ENCODE data around the gene CWC22.

CWC22 gene

GRCh38 chr2:180048251-180048650 is 41.2 kb upstream of the CWC22 start:
- Histone ChIP-seq H3K27me3 (ENCODE audit: control insufficient read depth in 3 of 3, insufficient read depth in 3 of 3, low read depth in 1 of 3, low read length in 3 of 3) (no peaks in the 10 kb centered on the region), H3K9me3 (replicated peaks in 1 of 2; ENCODE audit: control insufficient read depth in 2 of 2, insufficient read depth in 1 of 2, low read depth in 1 of 2, low read length in 2 of 2) (no peaks in the 10 kb centered on the region), H3K4me2 (ENCODE audit: insufficient read depth, low read length, poor library complexity, severe bottlenecking) (no peak overlapping the region), H3K4ac (ENCODE audit: low read length) (no peak overlapping the region), H3K14ac (ENCODE audit: low read length) (no peak overlapping the region), H4K91ac (ENCODE audit: low read depth, low read length, poor library complexity) (no peak overlapping the region), H2AFZ (ENCODE audit: low read length) (no peak overlapping the region), H3K9ac (ENCODE audit: low read depth, low read length, poor library complexity) (no peak overlapping the region), H2AK5ac (ENCODE audit: low read depth, low read length) (no peak overlapping the region), H2BK5ac (ENCODE audit: low read length) (no peak overlapping the region), H3K23ac (ENCODE audit: low read depth, low read length, poor library complexity) (no peak overlapping the region), H3K79me1 (ENCODE audit: low read depth, low read length) (no peaks in the 10 kb centered on the region), H2BK12ac (ENCODE audit: low read length) (no peak overlapping the region), H3K27ac (replicated peaks; ENCODE audit: low read length) (no peak overlapping the region), H4K8ac (ENCODE audit: low read depth, low read length) (no peak overlapping the region), H3K36me3 (replicated peaks in 1 of 2; ENCODE audit: control insufficient read depth in 2 of 2, insufficient read depth in 2 of 2, low read length in 2 of 2) (no peaks in the 10 kb centered on the region), H3K4me3 (ENCODE audit: low read length in 2 of 2) (no peak overlapping the region), H2BK120ac (ENCODE audit: low read depth, low read length) (no peak overlapping the region), H2BK15ac (ENCODE audit: low read length) (no peak overlapping the region), H3K4me1 (ENCODE audit: control insufficient read depth in 2 of 2, insufficient read depth in 1 of 2, low read depth in 1 of 2, low read length in 2 of 2) (no peaks in the 10 kb centered on the region), H3K18ac (ENCODE audit: low read length) (no peak overlapping the region)
- WGBS, 2 donors (ENCODE audit: extremely low coverage in 2 of 2, insufficient read length in 2 of 2, insufficient replicate concordance in 1 of 2): no CpG with 5 or more reads among the region's 1 CpG
- DNase-seq (ENCODE audit: low spot score): no peak

GRCh38 chr2:180046776-180047175 is 39.7 kb upstream of the CWC22 start:
- Histone ChIP-seq H3K4ac (ENCODE audit: low read length) (no peak overlapping the region), H3K23ac (ENCODE audit: low read depth, low read length, poor library complexity) (no peak overlapping the region), H2BK15ac (ENCODE audit: low read length) (no peak overlapping the region), H3K18ac (ENCODE audit: low read length) (no peak overlapping the region), H2AK5ac (ENCODE audit: low read depth, low read length) (no peak overlapping the region), H4K8ac (ENCODE audit: low read depth, low read length) (no peak overlapping the region), H3K27ac (replicated peaks; ENCODE audit: low read length) (no peak overlapping the region), H3K9ac (ENCODE audit: low read depth, low read length, poor library complexity) (no peak overlapping the region), H2AFZ (ENCODE audit: low read length) (no peak overlapping the region), H4K91ac (ENCODE audit: low read depth, low read length, poor library complexity) (no peak overlapping the region), H3K79me1 (ENCODE audit: low read depth, low read length) (no peaks in the 10 kb centered on the region), H2BK12ac (ENCODE audit: low read length) (no peak overlapping the region), H2BK5ac (ENCODE audit: low read length) (no peak overlapping the region), H3K4me1 (ENCODE audit: control insufficient read depth in 2 of 2, insufficient read depth in 1 of 2, low read depth in 1 of 2, low read length in 2 of 2) (no peaks in the 10 kb centered on the region), H3K14ac (ENCODE audit: low read length) (no peak overlapping the region), H3K4me3 (ENCODE audit: low read length in 2 of 2) (no peak overlapping the region), H2BK120ac (ENCODE audit: low read depth, low read length) (no peak overlapping the region), H3K27me3 (ENCODE audit: control insufficient read depth in 3 of 3, insufficient read depth in 3 of 3, low read depth in 1 of 3, low read length in 3 of 3) (no peaks in the 10 kb centered on the region), H3K9me3 (replicated peaks in 1 of 2; ENCODE audit: control insufficient read depth in 2 of 2, insufficient read depth in 1 of 2, low read depth in 1 of 2, low read length in 2 of 2) (peaks cover 0 to 1% of the 10 kb centered on the region in 2 donors), H3K4me2 (ENCODE audit: insufficient read depth, low read length, poor library complexity, severe bottlenecking) (no peak overlapping the region), H3K36me3 (replicated peaks in 1 of 2; ENCODE audit: control insufficient read depth in 2 of 2, insufficient read depth in 2 of 2, low read length in 2 of 2) (no peaks in the 10 kb centered on the region)
- DNase-seq (ENCODE audit: low spot score): no peak

- Histone ChIP-seq H3K18ac (ENCODE audit: low read length) (no peak overlapping the region), H3K23ac (ENCODE audit: low read depth, low read length, poor library complexity) (no peak overlapping the region), H2BK5ac (ENCODE audit: low read length) (no peak overlapping the region), H3K79me1 (ENCODE audit: low read depth, low read length) (no peaks in the 10 kb centered on the region), H2BK12ac (ENCODE audit: low read length) (no peak overlapping the region), H3K4me1 (ENCODE audit: control insufficient read depth in 2 of 2, insufficient read depth in 1 of 2, low read depth in 1 of 2, low read length in 2 of 2) (no peaks in the 10 kb centered on the region), H2AK5ac (ENCODE audit: low read depth, low read length) (no peak overlapping the region), H3K4ac (ENCODE audit: low read length) (no peak overlapping the region), H3K36me3 (replicated peaks in 1 of 2; ENCODE audit: control insufficient read depth in 2 of 2, insufficient read depth in 2 of 2, low read length in 2 of 2) (no peaks in the 10 kb centered on the region), H2BK120ac (ENCODE audit: low read depth, low read length) (no peak overlapping the region), H3K4me3 (ENCODE audit: low read length in 2 of 2) (no peak overlapping the region), H3K27ac (replicated peaks; ENCODE audit: low read length) (no peak overlapping the region), H3K9ac (ENCODE audit: low read depth, low read length, poor library complexity) (no peak overlapping the region), H4K91ac (ENCODE audit: low read depth, low read length, poor library complexity) (no peak overlapping the region), H3K4me2 (ENCODE audit: insufficient read depth, low read length, poor library complexity, severe bottlenecking) (no peak overlapping the region), H3K27me3 (ENCODE audit: control insufficient read depth in 3 of 3, insufficient read depth in 3 of 3, low read depth in 1 of 3, low read length in 3 of 3) (no peaks in the 10 kb centered on the region), H4K8ac (ENCODE audit: low read depth, low read length) (no peak overlapping the region), H2BK15ac (ENCODE audit: low read length) (no peak overlapping the region), H3K9me3 (replicated peaks in 1 of 2; ENCODE audit: control insufficient read depth in 2 of 2, insufficient read depth in 1 of 2, low read depth in 1 of 2, low read length in 2 of 2) (peaks cover 0 to 1% of the 10 kb centered on the region in 2 donors), H3K14ac (ENCODE audit: low read length) (no peak overlapping the region), H2AFZ (ENCODE audit: low read length) (no peak overlapping the region)
- WGBS, 2 donors (ENCODE audit: extremely low coverage in 2 of 2, insufficient read length in 2 of 2, insufficient replicate concordance in 1 of 2): no CpG with 5 or more reads among the region's 1 CpG
- DNase-seq (ENCODE audit: low spot score): no peak
Measured at GRCh38 chr2:180046202-180046601, 39.1 kb upstream of the CWC22 start.

GRCh38 chr2:180040146-180040925 is 33.2 kb upstream of the CWC22 start:
- WGBS, 2 donors (ENCODE audit: extremely low coverage in 2 of 2, insufficient read length in 2 of 2, insufficient replicate concordance in 1 of 2): no CpG with 5 or more reads among the region's 1 CpG
- no peak overlapping the region for H2AK5ac ChIP-seq (ENCODE audit: low read depth, low read length)
- H3K14ac ChIP-seq (ENCODE audit: low read length): no peak overlapping the region
- H3K4me3 ChIP-seq (ENCODE audit: low read length in 2 of 2): no peak overlapping the region
- peaks cover 0 to 1% of the 10 kb centered on the region in 2 donors for H3K9me3 ChIP-seq (replicated peaks in 1 of 2; ENCODE audit: control insufficient read depth in 2 of 2, insufficient read depth in 1 of 2, low read depth in 1 of 2, low read length in 2 of 2)
- H3K4me1 ChIP-seq (ENCODE audit: control insufficient read depth in 2 of 2, insufficient read depth in 1 of 2, low read depth in 1 of 2, low read length in 2 of 2): no peaks in the 10 kb centered on the region
- no peak overlapping the region for H2BK15ac ChIP-seq (ENCODE audit: low read length)
- H3K27me3 ChIP-seq (ENCODE audit: control insufficient read depth in 3 of 3, insufficient read depth in 3 of 3, low read depth in 1 of 3, low read length in 3 of 3): peaks cover 0 to 25% (median 0%) of the 10 kb centered on the region in 3 experiments
- DNase-seq (ENCODE audit: low spot score): no peak
- H2BK120ac ChIP-seq (ENCODE audit: low read depth, low read length): no peak overlapping the region
- H3K79me1 ChIP-seq (ENCODE audit: low read depth, low read length): no peaks in the 10 kb centered on the region
- H2BK12ac ChIP-seq (ENCODE audit: low read length): no peak overlapping the region
- no peak overlapping the region for H3K23ac ChIP-seq (ENCODE audit: low read depth, low read length, poor library complexity)
- H4K8ac ChIP-seq (ENCODE audit: low read depth, low read length): no peak overlapping the region
- no peak overlapping the region for H4K91ac ChIP-seq (ENCODE audit: low read depth, low read length, poor library complexity)
- H3K27ac ChIP-seq (replicated peaks; ENCODE audit: low read length): no peak overlapping the region
- H3K4ac ChIP-seq (ENCODE audit: low read length): no peak overlapping the region
- no peak overlapping the region for H3K18ac ChIP-seq (ENCODE audit: low read length)
- no peak overlapping the region for H2BK5ac ChIP-seq (ENCODE audit: low read length)
- H3K4me2 ChIP-seq (ENCODE audit: insufficient read depth, low read length, poor library complexity, severe bottlenecking): no peak overlapping the region
- H3K36me3 ChIP-seq (replicated peaks in 1 of 2; ENCODE audit: control insufficient read depth in 2 of 2, insufficient read depth in 2 of 2, low read length in 2 of 2): no peaks in the 10 kb centered on the region
- H3K9ac ChIP-seq (ENCODE audit: low read depth, low read length, poor library complexity): no peak overlapping the region
- no peak overlapping the region for H2AFZ ChIP-seq (ENCODE audit: low read length)

Data from neuronal stem cell (in vitro differentiated cells).